Cardiac septum (tissue), 1 donor: ENCODE data around the gene LCE1E. TPM values are rescaled to one million over a fixed set of nuclear protein-coding genes. Genes with fewer than 3 reads are reported as not detected.

ENCODE experiments used
- DNase-seq: peaks from one replicate; pipeline ENCODE4 v3.0.0-alpha.2; 2020; ENCODE audit warnings: low spot score
- intact Hi-C: fragments of 100-400 bp; cut with DNase I; formaldehyde crosslinking; loops from one replicate; pipeline ENCODE4 v1.14.0; 2022
- long read RNA-seq: library from polyadenylated mRNA; unstranded; transcript quantifications from one replicate; pipeline ENCODE4 v2.0.0, GENCODE V29; 2021
- total RNA-seq: library from RNA; stranded (reverse); fragmentation: NEBNext Ultra II Directional; extraction: Animal tissue kit (Norgen Biotek cat#: 25700); gene quantifications from one replicate; pipeline ENCODE4 v1.2.1, GENCODE V29; 2021
- donor health status: DM: no; HTN: no; CAD: no.

LCE1E gene
- not detected for total RNA-seq
- long read RNA-seq, result 0 reads

- intact Hi-C loops, result no loop called here
These were observed at the start of gene LCE1E for GRCh38 chr1:152786077-152786476. Gene LCE1E (plus strand): TSS chr1:152786257. CDS start chr1:152787300, 1,043 bp downstream.

GRCh38 chr1:152737997-152738396, 48.1 kb upstream of the LCE1E start:
- intact Hi-C loops, result no loop called here
- DNase-seq, result no peak

More at GRCh38 chr1:152786077-152786476, at the start of gene LCE1E:
- no peak for DNase-seq

GRCh38 chr1:152739841-152740240, 46.2 kb upstream of the LCE1E start:
- no peak for DNase-seq
- intact Hi-C loops, result no loop called here

GRCh38 chr1:152741656-152742055, 44.4 kb upstream of the LCE1E start:
- intact Hi-C loops, result no loop called here
- DNase-seq, result no peak

- intact Hi-C loops, result no loop called here
These were observed 42.5 kb upstream of the LCE1E start for GRCh38 chr1:152743371-152744145.

GRCh38 chr1:152745289-152745704, 40.8 kb upstream of the LCE1E start:
- no peak for DNase-seq
- intact Hi-C loops, result no loop called here

More at GRCh38 chr1:152743371-152744145, 42.5 kb upstream of the LCE1E start:
- DNase-seq, result no peak

GRCh38 chr1:152745765-152746444, 40.2 kb upstream of the LCE1E start:
- DNase-seq, result no peak
- intact Hi-C loops, result no loop called here

- intact Hi-C loops, result no loop called here
- DNase-seq, result no peak
These were observed 38.2 kb upstream of the LCE1E start for GRCh38 chr1:152747831-152748230.

- intact Hi-C loops, result no loop called here
These were observed 33.8 kb upstream of the LCE1E start for GRCh38 chr1:152752225-152752624.

GRCh38 chr1:152753586-152753985, 32.5 kb upstream of the LCE1E start:
- DNase-seq, result no peak
- intact Hi-C loops, result no loop called here

More at GRCh38 chr1:152752225-152752624, 33.8 kb upstream of the LCE1E start:
- DNase-seq, result no peak

- DNase-seq, result no peak
- intact Hi-C loops, result no loop called here
These were observed 29.2 kb upstream of the LCE1E start for GRCh38 chr1:152756872-152757271.

GRCh38 chr1:152757747-152758146, 28.3 kb upstream of the LCE1E start, which contains the start of gene KPRP:
Gene KPRP (plus strand): TSS chr1:152758025. CDS start chr1:152759589, 1,564 bp downstream.
- intact Hi-C loops, result no loop called here
- DNase-seq, result no peak

- DNase-seq, result no peak
- intact Hi-C loops, result no loop called here
These were observed 27.4 kb upstream of the LCE1E start for GRCh38 chr1:152758636-152759035.

- intact Hi-C loops, result no loop called here
- no peak for DNase-seq
These were observed 26.4 kb upstream of the LCE1E start for GRCh38 chr1:152759453-152760173.

- intact Hi-C loops, result no loop called here
- no peak for DNase-seq
These were observed 25.4 kb upstream of the LCE1E start for GRCh38 chr1:152760551-152761190.

GRCh38 chr1:152761609-152762213, 24.3 kb upstream of the LCE1E start:
- DNase-seq, result no peak
- intact Hi-C loops, result no loop called here

GRCh38 chr1:152768847-152769533, 17.1 kb upstream of the LCE1E start:
- DNase-seq, result no peak
- intact Hi-C loops, result no loop called here

- DNase-seq, result no peak
- intact Hi-C loops, result no loop called here
These were observed 15.6 kb upstream of the LCE1E start for GRCh38 chr1:152770411-152770810.

GRCh38 chr1:152774875-152775274, 11.2 kb upstream of the LCE1E start, which contains the start of gene LCE1F:
Gene LCE1F (plus strand): TSS chr1:152775140. CDS start chr1:152776372, 1,232 bp downstream.
- no peak for DNase-seq
- intact Hi-C loops, result no loop called here
